ENCODE measurements around the gene SERPINE3.

The SERPINE3 gene

DNA sequence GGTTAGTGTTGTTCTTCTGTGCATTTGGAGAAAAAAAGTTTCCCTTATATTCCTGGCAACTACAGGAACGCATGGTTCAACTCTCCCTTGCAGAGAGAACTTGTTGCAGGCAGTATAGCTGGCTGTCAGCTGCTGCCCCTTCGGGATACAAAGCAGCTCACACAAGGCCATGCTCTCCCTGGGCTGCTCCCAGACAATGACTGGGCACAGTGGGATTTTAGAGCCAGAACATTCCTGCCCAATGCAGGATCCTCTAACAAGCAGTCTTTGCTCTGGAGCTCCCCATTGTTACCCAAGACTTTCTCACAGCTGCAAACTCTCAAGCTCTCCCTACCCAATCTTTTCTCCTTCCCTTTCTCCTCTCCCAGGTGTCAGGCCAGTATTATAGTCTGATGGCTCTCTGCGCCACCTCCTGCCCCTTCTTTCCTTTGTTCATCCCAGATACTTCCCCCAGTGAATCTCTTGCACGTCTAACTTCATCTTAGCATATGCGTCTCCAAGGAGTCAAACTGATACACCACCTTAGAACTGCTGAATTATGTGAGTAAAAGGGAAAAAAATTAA lies 27.5 kb upstream of the SERPINE3 start:
- no peak overlapping the region for H3K9ac ChIP-seq
- peaks cover 11% of the 10 kb centered on the region for H3K4me1 ChIP-seq
- no peak overlapping the region for H3K4me2 ChIP-seq
- no peak for TF ChIP-seq Cebpa-rat (IDR thresholded peaks at IDR 0.05)
- no peaks in the 10 kb centered on the region for H3K9me3 ChIP-seq
- no peaks in the 10 kb centered on the region for H3K27me3 ChIP-seq
- H3K36me3 ChIP-seq: no peaks in the 10 kb centered on the region
- H3K27ac ChIP-seq: no peak overlapping the region
- no peaks in the 10 kb centered on the region for H4K20me1 ChIP-seq
- no peak overlapping the region for H3K4me3 ChIP-seq

DNA sequence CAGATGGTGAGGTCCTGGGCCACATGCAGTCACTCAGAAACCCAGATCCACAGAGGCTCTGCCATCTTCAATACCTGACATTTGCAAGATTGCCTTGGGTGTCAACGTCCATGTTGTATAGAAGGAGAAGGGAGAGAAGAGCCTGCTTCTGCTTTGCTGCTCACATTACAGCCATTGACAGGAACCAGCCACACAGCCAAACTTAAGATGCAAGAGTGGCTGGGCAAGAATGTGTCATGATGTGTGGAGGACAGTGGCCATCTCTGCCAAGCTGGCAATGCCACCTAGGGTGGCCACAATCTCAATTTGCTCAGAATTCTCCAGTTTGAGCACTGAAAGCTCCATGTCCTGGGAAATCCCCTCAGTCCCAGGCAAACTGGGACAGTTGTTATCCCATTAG lies 25.9 kb upstream of the SERPINE3 start:
- Histone ChIP-seq H3K4me1 (peaks cover 11% of the 10 kb centered on the region), H3K36me3 (no peaks in the 10 kb centered on the region), H3K27me3 (no peaks in the 10 kb centered on the region), H4K20me1 (no peaks in the 10 kb centered on the region), H3K9me3 (no peaks in the 10 kb centered on the region), H3K9ac (no peak overlapping the region), H3K27ac (no peak overlapping the region), H3K4me2 (no peak overlapping the region), H3K4me3 (no peak overlapping the region)
- no peak for TF ChIP-seq Cebpa-rat (IDR thresholded peaks at IDR 0.05)

DNA sequence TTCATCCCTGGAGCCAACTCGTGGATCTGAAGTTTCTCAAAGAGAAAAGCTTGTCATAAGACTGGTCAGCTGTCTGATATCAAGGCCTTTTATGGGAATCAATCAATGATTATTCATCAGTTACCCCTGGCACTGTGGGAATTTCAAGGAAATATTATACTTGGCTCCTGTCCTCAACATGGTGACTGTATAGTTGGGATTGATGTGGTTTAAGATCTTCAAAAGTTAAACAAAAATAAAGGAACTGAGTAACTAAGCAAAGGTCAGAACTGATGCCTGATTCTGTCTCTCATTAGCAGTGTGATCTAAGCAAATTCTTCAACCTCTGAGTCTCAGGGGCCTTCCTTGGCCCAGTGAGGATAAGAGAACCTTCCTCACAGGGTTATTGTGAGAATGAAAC lies 22.2 kb upstream of the SERPINE3 start:
- no peak overlapping the region for H3K27ac ChIP-seq
- H3K4me2 ChIP-seq: no peak overlapping the region
- no peak overlapping the region for H3K9ac ChIP-seq

DNA sequence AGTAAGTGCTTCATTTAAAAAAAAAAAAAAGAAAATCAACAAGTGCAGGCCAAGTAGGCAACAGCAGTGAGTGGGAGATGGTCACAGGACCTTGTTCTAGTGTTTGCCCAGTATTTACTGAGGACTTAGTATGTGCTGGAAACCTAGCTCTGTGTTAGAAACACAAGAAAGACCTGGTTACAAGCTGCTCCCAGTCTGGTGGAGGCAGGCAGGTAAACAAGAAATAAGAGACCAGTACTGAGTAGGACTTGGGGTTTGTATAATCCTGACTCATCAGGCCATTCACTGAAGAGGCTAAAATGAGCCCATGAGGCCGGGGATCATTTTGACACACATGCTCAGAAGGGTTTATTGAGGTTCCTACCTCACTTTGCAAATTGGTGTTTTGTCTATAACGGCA lies 21.5 kb upstream of the SERPINE3 start:
- peaks cover 11% of the 10 kb centered on the region for H3K4me1 ChIP-seq

More for the DNA sequence above, 22.2 kb upstream of the SERPINE3 start:
- Histone ChIP-seq H3K9me3 (no peaks in the 10 kb centered on the region), H3K36me3 (no peaks in the 10 kb centered on the region), H3K27me3 (no peaks in the 10 kb centered on the region), H3K4me1 (peaks cover 11% of the 10 kb centered on the region), H4K20me1 (no peaks in the 10 kb centered on the region), H3K4me3 (no peak overlapping the region)
- no peak for TF ChIP-seq Cebpa-rat (IDR thresholded peaks at IDR 0.05)

DNA sequence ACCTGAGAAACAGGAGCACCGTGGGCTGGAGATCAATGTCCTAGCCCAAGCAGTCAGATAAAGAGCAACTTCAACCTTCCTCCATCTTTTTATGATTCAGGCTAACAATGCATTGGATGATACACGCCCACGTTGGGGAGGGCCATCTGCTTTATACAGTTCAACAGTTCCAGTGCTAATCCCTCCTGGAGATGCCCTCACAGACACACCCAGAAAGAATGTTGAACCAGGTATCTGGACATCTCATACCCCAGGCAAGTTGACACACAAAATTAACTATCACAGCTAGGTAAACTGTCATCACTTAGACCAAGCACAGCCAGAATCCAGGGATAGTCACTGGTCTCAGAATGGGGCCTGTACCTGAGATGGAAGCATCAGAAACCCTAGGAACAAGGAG lies 20.6 kb upstream of the SERPINE3 start:
- Histone ChIP-seq H3K36me3 (no peaks in the 10 kb centered on the region), H3K4me3 (no peak overlapping the region), H3K4me2 (no peak overlapping the region), H3K9ac (no peak overlapping the region), H3K27ac (no peak overlapping the region), H3K4me1 (peaks cover 11% of the 10 kb centered on the region), H3K27me3 (no peaks in the 10 kb centered on the region), H3K9me3 (no peaks in the 10 kb centered on the region), H4K20me1 (no peaks in the 10 kb centered on the region)
- TF ChIP-seq Cebpa-rat (IDR thresholded peaks at IDR 0.05): no peak

More for the DNA sequence above, 21.5 kb upstream of the SERPINE3 start:
- Histone ChIP-seq H3K27ac (no peak overlapping the region), H3K9ac (no peak overlapping the region), H3K4me3 (no peak overlapping the region), H4K20me1 (no peaks in the 10 kb centered on the region), H3K9me3 (no peaks in the 10 kb centered on the region), H3K27me3 (no peaks in the 10 kb centered on the region), H3K36me3 (no peaks in the 10 kb centered on the region), H3K4me2 (no peak overlapping the region)
- TF ChIP-seq Cebpa-rat (IDR thresholded peaks at IDR 0.05): no peak

DNA sequence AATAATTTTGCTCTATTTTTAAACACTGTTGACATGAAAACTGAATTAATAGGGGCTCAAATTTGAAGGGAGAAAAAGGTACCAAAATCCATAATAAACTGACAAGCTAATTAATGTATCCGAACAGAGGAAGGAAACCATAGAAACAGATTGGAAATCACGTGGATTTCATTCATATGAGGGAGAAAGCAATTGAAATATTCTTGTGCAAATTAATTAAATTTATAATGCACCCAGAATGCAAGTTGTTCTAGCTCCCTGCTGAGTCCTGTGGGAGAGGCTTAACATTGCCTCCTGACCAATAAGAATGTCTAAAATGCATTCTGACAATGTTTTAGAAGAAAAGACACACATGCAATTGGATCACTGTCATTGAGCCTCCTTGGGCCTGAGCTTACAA lies 17.7 kb upstream of the SERPINE3 start:
- no peaks in the 10 kb centered on the region for H3K27me3 ChIP-seq
- no peaks in the 10 kb centered on the region for H3K9me3 ChIP-seq
- no peak overlapping the region for H3K27ac ChIP-seq
- no peak overlapping the region for H3K9ac ChIP-seq
- H3K4me3 ChIP-seq: no peak overlapping the region
- no peaks in the 10 kb centered on the region for H3K36me3 ChIP-seq
- H4K20me1 ChIP-seq: no peaks in the 10 kb centered on the region
- TF ChIP-seq Cebpa-rat (IDR thresholded peaks at IDR 0.05): no peak
- H3K4me2 ChIP-seq: no peak overlapping the region
- H3K4me1 ChIP-seq: peaks cover 12% of the 10 kb centered on the region; the same call in 1 of the 2 replicates

DNA sequence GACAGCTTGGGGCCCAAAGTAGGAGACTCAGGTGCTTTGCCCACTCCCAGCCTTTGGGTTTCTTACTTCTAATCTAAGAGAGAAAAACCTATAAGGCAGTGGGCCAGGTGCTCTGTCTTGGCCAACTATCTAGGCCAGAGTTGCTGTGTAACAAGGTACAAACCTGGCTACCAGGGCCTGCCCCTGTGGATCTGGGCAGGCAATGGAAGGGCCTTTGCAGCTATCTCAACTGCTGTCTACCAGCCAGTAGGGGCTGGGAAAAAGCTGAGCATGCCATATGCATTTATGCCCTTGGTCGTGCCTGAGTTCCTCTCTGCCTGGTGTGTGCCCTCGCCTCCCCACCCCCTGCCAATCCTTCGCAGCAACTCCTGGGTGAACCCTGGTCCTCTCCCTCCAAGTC lies 16.7 kb upstream of the SERPINE3 start:
- no peaks in the 10 kb centered on the region for H4K20me1 ChIP-seq
- no peaks in the 10 kb centered on the region for H3K9me3 ChIP-seq
- no peak overlapping the region for H3K27ac ChIP-seq
- no peaks in the 10 kb centered on the region for H3K27me3 ChIP-seq
- no peaks in the 10 kb centered on the region for H3K36me3 ChIP-seq
- no peak overlapping the region for H3K9ac ChIP-seq
- no peak for TF ChIP-seq Cebpa-rat (IDR thresholded peaks at IDR 0.05)
- H3K4me3 ChIP-seq: no peak overlapping the region
- no peak overlapping the region for H3K4me2 ChIP-seq
- peaks cover 12% of the 10 kb centered on the region; the same call in 1 of the 2 replicates for H3K4me1 ChIP-seq

DNA sequence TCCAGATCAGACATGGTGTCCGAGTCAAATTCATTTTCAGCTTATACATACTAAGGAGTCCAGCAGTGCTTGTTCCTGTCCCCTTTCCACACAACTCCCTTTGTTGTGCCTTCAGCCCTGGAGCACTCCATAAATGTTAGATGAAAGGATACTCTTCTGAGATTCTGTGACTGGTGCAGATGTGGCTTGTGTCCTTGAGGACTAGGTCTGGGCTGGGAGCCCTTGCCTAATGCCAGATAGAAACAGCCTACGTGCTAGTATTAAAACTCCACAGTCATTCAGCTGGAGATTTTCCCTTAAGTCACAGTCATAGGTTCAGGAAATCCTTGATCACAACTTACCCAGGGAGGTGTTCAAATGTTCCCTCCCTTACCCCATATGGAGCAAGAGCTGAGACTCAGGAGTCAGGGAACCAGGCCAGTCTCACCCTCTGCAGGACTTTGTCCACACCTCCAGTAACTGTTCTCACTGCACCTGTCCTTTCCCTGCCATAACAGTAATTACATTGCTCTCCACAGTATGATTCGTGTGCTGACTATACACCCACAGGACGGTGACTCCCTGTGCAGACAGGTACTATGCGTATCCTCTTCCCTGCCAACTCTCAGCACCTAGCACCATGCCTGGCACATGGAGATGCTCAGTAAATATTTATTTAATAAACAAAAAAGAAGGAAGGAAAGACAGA lies 15.5 kb upstream of the SERPINE3 start:
- Histone ChIP-seq H3K36me3 (no peaks in the 10 kb centered on the region), H3K27me3 (no peaks in the 10 kb centered on the region), H3K4me1 (peaks cover 12% of the 10 kb centered on the region; the same call in 1 of the 2 replicates), H4K20me1 (no peaks in the 10 kb centered on the region), H3K4me2 (peak overlapping the region; percentile 25; the same call in 1 of the 2 replicates), H3K4me3 (no peak overlapping the region), H3K27ac (no peak overlapping the region), H3K9me3 (no peaks in the 10 kb centered on the region), H3K9ac (no peak overlapping the region)
- no peak for TF ChIP-seq Cebpa-rat (IDR thresholded peaks at IDR 0.05)

DNA sequence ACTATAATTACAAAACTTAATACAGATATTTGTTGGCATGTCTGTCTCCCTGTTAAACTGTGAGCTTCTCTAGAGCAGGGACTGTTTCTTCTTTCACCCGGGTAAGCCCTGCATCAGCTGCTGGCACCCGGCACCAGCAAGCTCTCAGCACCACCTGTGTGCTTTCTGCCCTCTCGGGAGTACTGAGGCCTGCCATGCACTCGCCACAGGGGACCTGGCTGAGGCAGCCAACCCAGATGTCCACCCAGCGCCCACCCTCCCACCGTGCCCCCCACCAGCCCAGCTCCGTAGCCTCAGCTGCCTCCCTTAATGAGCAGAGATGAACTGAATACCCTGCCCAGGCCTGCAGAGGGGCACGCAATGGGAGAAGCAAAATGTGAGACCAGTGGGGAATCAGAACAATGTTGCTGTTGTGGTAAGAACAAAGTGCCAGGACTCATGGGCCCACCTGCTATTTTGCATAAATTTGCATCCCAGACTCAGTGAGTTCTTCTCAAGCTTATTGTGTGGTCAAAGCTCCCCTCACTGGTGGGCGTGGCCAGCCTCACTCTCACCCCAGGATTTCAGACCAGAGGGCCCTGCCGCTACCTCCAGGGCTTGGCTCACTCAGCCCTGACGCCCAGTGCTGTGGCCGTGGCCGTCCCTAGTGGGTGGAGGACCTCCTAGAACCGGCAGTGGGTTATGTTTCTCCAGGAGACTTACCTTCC lies 14.6 kb upstream of the SERPINE3 start:
- Histone ChIP-seq H3K4me3 (no peak overlapping the region), H3K27ac (no peak overlapping the region), H3K36me3 (no peaks in the 10 kb centered on the region), H3K9ac (no peak overlapping the region), H3K9me3 (no peaks in the 10 kb centered on the region), H4K20me1 (no peaks in the 10 kb centered on the region), H3K27me3 (no peaks in the 10 kb centered on the region), H3K4me1 (peaks cover 15% of the 10 kb centered on the region), H3K4me2 (peak overlapping the region; percentile 25)
- TF ChIP-seq Cebpa-rat (IDR thresholded peaks at IDR 0.05): no peak

DNA sequence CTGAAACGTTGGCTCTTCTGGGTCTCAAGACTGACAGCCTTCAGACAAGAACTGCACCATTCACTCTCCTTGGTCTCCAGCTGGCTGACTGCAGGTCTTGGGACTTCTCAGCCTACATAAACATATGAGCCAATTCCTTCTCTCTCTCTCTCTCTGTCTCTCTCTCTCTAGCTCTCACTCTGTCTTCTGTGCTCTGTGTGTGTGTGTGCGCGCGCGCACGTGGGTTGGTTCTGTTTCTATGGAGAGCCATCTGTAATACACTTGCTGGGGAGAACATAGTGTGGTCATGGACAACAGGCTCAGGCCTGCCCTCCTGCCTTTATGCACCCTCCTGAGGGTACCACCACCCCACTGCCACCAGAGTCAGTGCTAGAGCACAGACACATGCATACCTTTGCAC lies 13.7 kb upstream of the SERPINE3 start:
- H4K20me1 ChIP-seq: no peaks in the 10 kb centered on the region
- no peak overlapping the region for H3K4me3 ChIP-seq
- no peaks in the 10 kb centered on the region for H3K36me3 ChIP-seq
- H3K27ac ChIP-seq: no peak overlapping the region
- no peaks in the 10 kb centered on the region for H3K9me3 ChIP-seq
- TF ChIP-seq Cebpa-rat (IDR thresholded peaks at IDR 0.05): no peak
- no peaks in the 10 kb centered on the region for H3K27me3 ChIP-seq
- H3K9ac ChIP-seq: no peak overlapping the region
- no peak overlapping the region for H3K4me2 ChIP-seq
- H3K4me1 ChIP-seq: peaks cover 25% of the 10 kb centered on the region

Data from BLaER1 (cell line).